Ishikawa (cell line): ENCODE measurements around the gene TBC1D22B.

Source experiments
- CEBPB ChIP-seq: IDR thresholded peaks from 2 replicates; pipeline ENCODE4 v1.6.1; 2012
- CREB1 ChIP-seq: IDR thresholded peaks from 2 replicates; pipeline ENCODE4 v1.6.1; 2012; ENCODE audit warnings: low read depth
- EGR1 ChIP-seq: IDR thresholded peaks from 2 replicates; pipeline ENCODE4 v1.6.1; 2012
- EP300 ChIP-seq: IDR thresholded peaks from 2 replicates; pipeline ENCODE4 v1.6.1; 2012; ENCODE audit warnings: borderline replicate concordance
- FOXM1 ChIP-seq: IDR thresholded peaks from 2 replicates; pipeline ENCODE4 v1.6.1; 2012; ENCODE audit warnings: low read depth, borderline replicate concordance
- MAX ChIP-seq: IDR thresholded peaks from 2 replicates; pipeline ENCODE4 v1.6.1; 2012
- NFIC ChIP-seq: IDR thresholded peaks from 2 replicates; pipeline ENCODE4 v1.6.1; 2012
- RAD21 ChIP-seq: IDR thresholded peaks from 2 replicates; pipeline ENCODE4 v1.6.1; 2012; ENCODE audit warnings: low read depth
- REST ChIP-seq: IDR thresholded peaks from 2 replicates; pipeline ENCODE4 v1.6.1; 2012; ENCODE audit warnings: low read depth, mild to moderate bottlenecking
- TAF1 ChIP-seq: IDR thresholded peaks from 2 replicates; pipeline ENCODE4 v1.6.1; 2012; ENCODE audit warnings: low read depth, mild to moderate bottlenecking
- TCF12 ChIP-seq: IDR thresholded peaks from 2 replicates; pipeline ENCODE4 v1.6.1; 2012; ENCODE audit warnings: low read depth
- TEAD4 ChIP-seq: IDR thresholded peaks from 2 replicates; pipeline ENCODE4 v1.6.1; 2012
- USF1 ChIP-seq: IDR thresholded peaks from 2 replicates; pipeline ENCODE4 v1.6.1; 2012
- YY1 ChIP-seq: IDR thresholded peaks from 2 replicates; pipeline ENCODE4 v1.6.1; 2012; ENCODE audit warnings: low read depth
- ZBTB7A ChIP-seq: IDR thresholded peaks from 2 replicates; pipeline ENCODE4 v1.6.1; 2012; ENCODE audit warnings: low read depth

TBC1D22B gene

GRCh38 chr6:37233541-37233940, 24.0 kb upstream of the TBC1D22B start:
- no peak for TF ChIP-seq FOXM1
- TF ChIP-seq USF1, result no peak
- no peak for TF ChIP-seq CREB1
- TF ChIP-seq ZBTB7A, result no peak
- TF ChIP-seq MAX, result no peak
- no peak for TF ChIP-seq YY1
- no peak for TF ChIP-seq NFIC
- TF ChIP-seq TAF1, result no peak
- no peak for TF ChIP-seq TEAD4

- TF ChIP-seq TEAD4, result no peak
- TF ChIP-seq TAF1, result no peak
- TF ChIP-seq CEBPB, result no peak
Measured at GRCh38 chr6:37236921-37237320, 20.7 kb upstream of the TBC1D22B start.

- no peak for TF ChIP-seq REST
- no peak for TF ChIP-seq RAD21
- TF ChIP-seq EP300, result no peak
- TF ChIP-seq FOXM1, result no peak
- no peak for TF ChIP-seq TAF1
- no peak for TF ChIP-seq TCF12
- no peak for TF ChIP-seq USF1
- no peak for TF ChIP-seq YY1
- no peak for TF ChIP-seq NFIC
- TF ChIP-seq CEBPB, result no peak
- no peak for TF ChIP-seq MAX
- no peak for TF ChIP-seq ZBTB7A
- no peak for TF ChIP-seq TEAD4
- TF ChIP-seq CREB1, result no peak
- no peak for TF ChIP-seq EGR1
Measured at GRCh38 chr6:37237789-37238188, 19.8 kb upstream of the TBC1D22B start.

- TF ChIP-seq CEBPB (no peak), ZBTB7A (no peak), FOXM1 (no peak), MAX (no peak), RAD21 (no peak), NFIC (no peak), USF1 (no peak), EGR1 (no peak), EP300 (no peak)
Measured at GRCh38 chr6:37238381-37238780, 19.2 kb upstream of the TBC1D22B start.

GRCh38 chr6:37239526-37239925, 18.0 kb upstream of the TBC1D22B start:
- TF ChIP-seq TEAD4, result no peak
- no peak for TF ChIP-seq CREB1
- no peak for TF ChIP-seq RAD21
- no peak for TF ChIP-seq FOXM1
- no peak for TF ChIP-seq ZBTB7A
- no peak for TF ChIP-seq NFIC
- TF ChIP-seq EGR1, result no peak
- no peak for TF ChIP-seq TAF1
- no peak for TF ChIP-seq MAX
- TF ChIP-seq REST, result no peak
- TF ChIP-seq CEBPB, result no peak
- TF ChIP-seq EP300, result no peak
- no peak for TF ChIP-seq YY1
- no peak for TF ChIP-seq TCF12
- TF ChIP-seq USF1, result no peak
